Measurements from ENCODE around the gene SHC3. TPM values are rescaled to one million over a fixed set of nuclear protein-coding genes. Genes with fewer than 3 reads are reported as not detected.

SHC3 gene
- total and polyA plus RNA-seq, 2 experiments from 2014 or later = 1.3 to 2.9 TPM

DNA sequence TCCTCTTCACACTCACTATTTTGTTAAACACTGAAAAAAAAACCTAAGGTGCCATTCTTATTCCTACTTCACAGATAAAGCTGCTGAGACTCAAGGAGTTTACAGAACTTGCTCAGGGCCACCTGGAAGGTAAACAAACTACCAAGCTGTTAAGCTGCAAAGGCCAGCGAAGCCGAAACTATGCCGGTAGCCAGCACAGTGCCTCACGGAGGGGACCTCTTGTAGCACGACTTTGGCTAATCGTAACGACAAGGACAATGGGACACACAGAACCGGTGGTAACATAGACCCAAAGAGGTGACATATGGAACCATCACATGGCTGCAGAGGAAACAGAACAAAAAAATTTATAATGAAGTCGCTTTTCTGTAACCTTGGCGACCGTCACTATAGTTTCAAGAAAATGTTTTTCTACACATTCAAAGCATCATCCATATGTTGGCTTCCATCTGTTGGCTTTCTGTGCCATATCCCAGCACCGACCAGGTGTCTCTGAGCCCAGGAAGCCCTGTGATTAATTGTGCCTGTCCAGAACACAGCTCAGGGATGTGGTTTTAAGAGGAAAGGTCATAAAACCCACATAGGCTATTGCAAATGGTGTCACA, 127.1 kb downstream of the SHC3 start:
- Histone ChIP-seq H4K20me1 (replicated peaks; ENCODE audit: insufficient read depth) (no peaks in the 10 kb centered on the region), H3K27me3 (ENCODE audit: insufficient read depth) (no peaks in the 10 kb centered on the region), H3K4me2 (no peak overlapping the region), H3K4me1 (ENCODE audit: insufficient read depth) (no peaks in the 10 kb centered on the region), H3K79me2 (replicated peaks; ENCODE audit: insufficient read depth) (no peaks in the 10 kb centered on the region), H3K27ac (ENCODE audit: low read depth) (no peak overlapping the region), H3K4me3 (no peak overlapping the region), H3K9me2 (ENCODE audit: insufficient read depth) (no peaks in the 10 kb centered on the region), H3K36me3 (ENCODE audit: insufficient read depth) (no peaks in the 10 kb centered on the region), H2AFZ (no peak overlapping the region), H3F3A (replicated peaks; ENCODE audit: low read depth) (no peaks in the 10 kb centered on the region)
- peaks cover 3% of the 10 kb centered on the region for H3K27me3 Mint-ChIP-seq (ENCODE audit: insufficient read depth, low read depth, poor library complexity)
- DNase-seq (ENCODE audit: low spot score) (peak; percentile 13), ATAC-seq (no peak)
- H3K4me3 Mint-ChIP-seq = no peak overlapping the region
- H3K4me1 Mint-ChIP-seq = no peaks in the 10 kb centered on the region
- TF ChIP-seq JUNB (IDR thresholded peaks at IDR 0.05; ENCODE audit: unreplicated experiment) (no peak), CREB1 (CRISPR knock-in tag; IDR thresholded peaks at IDR 0.05; ENCODE audit: low read depth) (no peak), POLR2AphosphoS5 (IDR thresholded peaks at IDR 0.05; ENCODE audit: low read depth) (no peak), EZH2phosphoT487 (IDR thresholded peaks at IDR 0.05; ENCODE audit: unreplicated experiment) (no peak), ZNF462 (CRISPR knock-in tag; IDR thresholded peaks at IDR 0.05) (no peak), STAT1 (IDR thresholded peaks at IDR 0.05; ENCODE audit: unreplicated experiment) (no peak), EZH2 (IDR thresholded peaks at IDR 0.05; ENCODE audit: low read depth, unreplicated experiment) (no peak), ZNF331 (CRISPR knock-in tag; IDR thresholded peaks at IDR 0.05; ENCODE audit: low read depth) (no peak), ZNF114 (CRISPR knock-in tag; IDR thresholded peaks at IDR 0.05) (no peak), NANOG (IDR thresholded peaks at IDR 0.05; ENCODE audit: borderline replicate concordance) (no peak)
- TF ChIP-seq, protein P1, sequence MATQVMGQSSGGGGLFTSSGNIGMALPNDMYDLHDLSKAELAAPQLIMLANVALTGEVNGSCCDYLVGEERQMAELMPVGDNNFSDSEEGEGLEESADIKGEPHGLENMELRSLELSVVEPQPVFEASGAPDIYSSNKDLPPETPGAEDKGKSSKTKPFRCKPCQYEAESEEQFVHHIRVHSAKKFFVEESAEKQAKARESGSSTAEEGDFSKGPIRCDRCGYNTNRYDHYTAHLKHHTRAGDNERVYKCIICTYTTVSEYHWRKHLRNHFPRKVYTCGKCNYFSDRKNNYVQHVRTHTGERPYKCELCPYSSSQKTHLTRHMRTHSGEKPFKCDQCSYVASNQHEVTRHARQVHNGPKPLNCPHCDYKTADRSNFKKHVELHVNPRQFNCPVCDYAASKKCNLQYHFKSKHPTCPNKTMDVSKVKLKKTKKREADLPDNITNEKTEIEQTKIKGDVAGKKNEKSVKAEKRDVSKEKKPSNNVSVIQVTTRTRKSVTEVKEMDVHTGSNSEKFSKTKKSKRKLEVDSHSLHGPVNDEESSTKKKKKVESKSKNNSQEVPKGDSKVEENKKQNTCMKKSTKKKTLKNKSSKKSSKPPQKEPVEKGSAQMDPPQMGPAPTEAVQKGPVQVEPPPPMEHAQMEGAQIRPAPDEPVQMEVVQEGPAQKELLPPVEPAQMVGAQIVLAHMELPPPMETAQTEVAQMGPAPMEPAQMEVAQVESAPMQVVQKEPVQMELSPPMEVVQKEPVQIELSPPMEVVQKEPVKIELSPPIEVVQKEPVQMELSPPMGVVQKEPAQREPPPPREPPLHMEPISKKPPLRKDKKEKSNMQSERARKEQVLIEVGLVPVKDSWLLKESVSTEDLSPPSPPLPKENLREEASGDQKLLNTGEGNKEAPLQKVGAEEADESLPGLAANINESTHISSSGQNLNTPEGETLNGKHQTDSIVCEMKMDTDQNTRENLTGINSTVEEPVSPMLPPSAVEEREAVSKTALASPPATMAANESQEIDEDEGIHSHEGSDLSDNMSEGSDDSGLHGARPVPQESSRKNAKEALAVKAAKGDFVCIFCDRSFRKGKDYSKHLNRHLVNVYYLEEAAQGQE (IDR thresholded peaks at IDR 0.05; ENCODE audit: unreplicated experiment) = no peak
- TF ChIP-seq, protein P2, sequence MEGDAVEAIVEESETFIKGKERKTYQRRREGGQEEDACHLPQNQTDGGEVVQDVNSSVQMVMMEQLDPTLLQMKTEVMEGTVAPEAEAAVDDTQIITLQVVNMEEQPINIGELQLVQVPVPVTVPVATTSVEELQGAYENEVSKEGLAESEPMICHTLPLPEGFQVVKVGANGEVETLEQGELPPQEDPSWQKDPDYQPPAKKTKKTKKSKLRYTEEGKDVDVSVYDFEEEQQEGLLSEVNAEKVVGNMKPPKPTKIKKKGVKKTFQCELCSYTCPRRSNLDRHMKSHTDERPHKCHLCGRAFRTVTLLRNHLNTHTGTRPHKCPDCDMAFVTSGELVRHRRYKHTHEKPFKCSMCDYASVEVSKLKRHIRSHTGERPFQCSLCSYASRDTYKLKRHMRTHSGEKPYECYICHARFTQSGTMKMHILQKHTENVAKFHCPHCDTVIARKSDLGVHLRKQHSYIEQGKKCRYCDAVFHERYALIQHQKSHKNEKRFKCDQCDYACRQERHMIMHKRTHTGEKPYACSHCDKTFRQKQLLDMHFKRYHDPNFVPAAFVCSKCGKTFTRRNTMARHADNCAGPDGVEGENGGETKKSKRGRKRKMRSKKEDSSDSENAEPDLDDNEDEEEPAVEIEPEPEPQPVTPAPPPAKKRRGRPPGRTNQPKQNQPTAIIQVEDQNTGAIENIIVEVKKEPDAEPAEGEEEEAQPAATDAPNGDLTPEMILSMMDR (conservative IDR thresholded peaks at IDR 0.05; ENCODE audit: low read depth in 2 of 2) = no peak
- TF ChIP-seq, protein P3, sequence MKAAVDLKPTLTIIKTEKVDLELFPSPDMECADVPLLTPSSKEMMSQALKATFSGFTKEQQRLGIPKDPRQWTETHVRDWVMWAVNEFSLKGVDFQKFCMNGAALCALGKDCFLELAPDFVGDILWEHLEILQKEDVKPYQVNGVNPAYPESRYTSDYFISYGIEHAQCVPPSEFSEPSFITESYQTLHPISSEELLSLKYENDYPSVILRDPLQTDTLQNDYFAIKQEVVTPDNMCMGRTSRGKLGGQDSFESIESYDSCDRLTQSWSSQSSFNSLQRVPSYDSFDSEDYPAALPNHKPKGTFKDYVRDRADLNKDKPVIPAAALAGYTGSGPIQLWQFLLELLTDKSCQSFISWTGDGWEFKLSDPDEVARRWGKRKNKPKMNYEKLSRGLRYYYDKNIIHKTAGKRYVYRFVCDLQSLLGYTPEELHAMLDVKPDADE (IDR thresholded peaks at IDR 0.05) = no peak
- H3K9me3 Mint-ChIP-seq = no peaks in the 10 kb centered on the region
- H3K36me3 Mint-ChIP-seq (ENCODE audit: low read depth) = no peaks in the 10 kb centered on the region
- no peak overlapping the region for H3K27ac Mint-ChIP-seq

All from GM23338 (cell line).